SU-DHL-6 (cell line): ENCODE data around the gene FANCG.

Experiments
- H2AFZ ChIP-seq: fragments of 200-600 bp; sonication (generic); 2 replicates; pipeline ENCODE4 v1.6.1; 2014; ENCODE audit warnings: low read depth, mild to moderate bottlenecking, moderate library complexity, mixed read lengths, antibody characterized with exemption, low read length; ENCODE audit not compliant: severe bottlenecking
- H3F3A ChIP-seq: fragments of 200-600 bp; shearing (Covaris generic); 2 replicates; pipeline ENCODE4 v1.6.0; 2016; ENCODE audit warnings: antibody characterized with exemption, mild to moderate bottlenecking; ENCODE audit not compliant: insufficient read depth
- H3K27ac ChIP-seq: fragments of 200-600 bp; sonication (generic); 2 replicates; pipeline ENCODE4 v1.5.1; 2016; ENCODE audit warnings: low read depth, mild to moderate bottlenecking, low read length, moderate library complexity, mixed read lengths
- H3K27me3 ChIP-seq: fragments of 200-600 bp; sonication (generic), shearing (Covaris generic); 2 replicates; pipeline ENCODE4 v1.6.0; 2014; ENCODE audit warnings: mild to moderate bottlenecking, low read length
- H3K36me3 ChIP-seq: fragments of 200-600 bp; sonication (generic); 2 replicates; pipeline ENCODE4 v1.6.1; 2014; ENCODE audit warnings: mild to moderate bottlenecking, low read length, mixed read lengths
- H3K4me2 ChIP-seq: fragments of 300-600, 200-600 bp; shearing (Covaris generic), sonication (generic); 2 replicates; pipeline ENCODE4 v1.6.0; 2014; ENCODE audit warnings: low read length, low read depth, mild to moderate bottlenecking; ENCODE audit not compliant: poor library complexity, severe bottlenecking
- H3K4me3 ChIP-seq: fragments of 200-600 bp; sonication (generic); 2 replicates; pipeline ENCODE4 v1.5.1; 2014; ENCODE audit warnings: antibody characterized with exemption, low read length, mild to moderate bottlenecking, mixed read lengths; ENCODE audit not compliant: insufficient read depth, poor library complexity, severe bottlenecking
- H3K79me2 ChIP-seq: fragments of 200-600 bp; sonication (generic); 2 replicates; pipeline ENCODE4 v1.6.1; 2014; ENCODE audit warnings: mild to moderate bottlenecking, low read length, moderate library complexity; ENCODE audit not compliant: insufficient read depth
- H3K9ac ChIP-seq: fragments of 200-600 bp; sonication (generic); 2 replicates; pipeline ENCODE4 v1.7.0; 2014; ENCODE audit warnings: mild to moderate bottlenecking, low read length
- H3K9me2 ChIP-seq: fragments of 200-600 bp; sonication (generic); replicated peaks from 2 replicates; pipeline ENCODE4 v1.6.1; 2014; ENCODE audit warnings: low read length; ENCODE audit not compliant: insufficient read depth
- H3K9me3 ChIP-seq: fragments of 200-600 bp; sonication (generic); 2 replicates; pipeline ENCODE4 v1.6.1; 2014; ENCODE audit warnings: low read length, mixed read lengths; ENCODE audit not compliant: insufficient read depth
- H4K20me1 ChIP-seq: fragments of 200-600 bp; sonication (generic); 2 replicates; pipeline ENCODE4 v1.6.1; 2014; ENCODE audit warnings: low read depth, mild to moderate bottlenecking, antibody characterized with exemption, low read length, moderate library complexity, mixed read lengths
- EZH2phosphoT487 ChIP-seq: fragments of 200-600 bp; sonication (generic), shearing (Covaris generic); conservative IDR thresholded peaks from 2 replicates; pipeline ENCODE4 v1.6.1; 2018; ENCODE audit warnings: mild to moderate bottlenecking, antibody characterized with exemption, low read length, moderate library complexity, mixed read lengths
- TF ChIP-seq, protein P1 (sequence below): fragments of 200-600 bp; sonication (generic); IDR thresholded peaks from one replicate; pipeline ENCODE4 v1.5.1; 2017; ENCODE audit warnings: antibody characterized with exemption, mild to moderate bottlenecking, low read length, moderate library complexity; ENCODE audit not compliant: insufficient read depth, poor library complexity, severe bottlenecking

Gene FANCG

DNA sequence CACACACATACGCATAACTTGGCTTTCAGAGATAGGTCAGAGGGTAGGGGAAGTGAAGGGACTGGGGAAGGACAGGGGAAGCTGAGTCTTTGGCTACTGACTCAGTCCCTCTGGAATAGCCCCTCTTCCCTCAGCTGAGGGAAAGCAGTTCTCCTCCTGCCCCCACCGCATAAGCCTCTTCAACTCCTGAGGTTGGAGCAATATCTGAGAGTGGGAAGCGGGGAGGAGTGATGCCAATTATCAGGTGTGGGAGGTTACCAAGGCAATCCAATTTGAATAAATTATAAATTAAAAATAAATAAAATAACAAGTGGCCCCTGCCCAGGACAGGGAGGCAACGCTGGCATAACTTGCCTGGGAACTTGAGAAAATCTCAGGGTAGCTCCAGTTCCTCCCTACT lies 24.8 kb upstream of the FANCG start:
- H2AFZ ChIP-seq: no peak overlapping the region
- no peak for TF ChIP-seq EZH2phosphoT487
- TF ChIP-seq, protein P1, sequence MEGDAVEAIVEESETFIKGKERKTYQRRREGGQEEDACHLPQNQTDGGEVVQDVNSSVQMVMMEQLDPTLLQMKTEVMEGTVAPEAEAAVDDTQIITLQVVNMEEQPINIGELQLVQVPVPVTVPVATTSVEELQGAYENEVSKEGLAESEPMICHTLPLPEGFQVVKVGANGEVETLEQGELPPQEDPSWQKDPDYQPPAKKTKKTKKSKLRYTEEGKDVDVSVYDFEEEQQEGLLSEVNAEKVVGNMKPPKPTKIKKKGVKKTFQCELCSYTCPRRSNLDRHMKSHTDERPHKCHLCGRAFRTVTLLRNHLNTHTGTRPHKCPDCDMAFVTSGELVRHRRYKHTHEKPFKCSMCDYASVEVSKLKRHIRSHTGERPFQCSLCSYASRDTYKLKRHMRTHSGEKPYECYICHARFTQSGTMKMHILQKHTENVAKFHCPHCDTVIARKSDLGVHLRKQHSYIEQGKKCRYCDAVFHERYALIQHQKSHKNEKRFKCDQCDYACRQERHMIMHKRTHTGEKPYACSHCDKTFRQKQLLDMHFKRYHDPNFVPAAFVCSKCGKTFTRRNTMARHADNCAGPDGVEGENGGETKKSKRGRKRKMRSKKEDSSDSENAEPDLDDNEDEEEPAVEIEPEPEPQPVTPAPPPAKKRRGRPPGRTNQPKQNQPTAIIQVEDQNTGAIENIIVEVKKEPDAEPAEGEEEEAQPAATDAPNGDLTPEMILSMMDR: no peak
- no peaks in the 10 kb centered on the region for H3K9me2 ChIP-seq
- H3K9ac ChIP-seq: no peak overlapping the region
- H3K79me2 ChIP-seq: peaks cover 16% of the 10 kb centered on the region
- H3K4me3 ChIP-seq: no peak overlapping the region
- H3K27me3 ChIP-seq: no peaks in the 10 kb centered on the region
- H3K36me3 ChIP-seq: no peaks in the 10 kb centered on the region
- H3K9me3 ChIP-seq: no peaks in the 10 kb centered on the region
- no peak overlapping the region for H3K27ac ChIP-seq
- no peaks in the 10 kb centered on the region for H4K20me1 ChIP-seq
- no peaks in the 10 kb centered on the region for H3F3A ChIP-seq
- no peak overlapping the region for H3K4me2 ChIP-seq

DNA sequence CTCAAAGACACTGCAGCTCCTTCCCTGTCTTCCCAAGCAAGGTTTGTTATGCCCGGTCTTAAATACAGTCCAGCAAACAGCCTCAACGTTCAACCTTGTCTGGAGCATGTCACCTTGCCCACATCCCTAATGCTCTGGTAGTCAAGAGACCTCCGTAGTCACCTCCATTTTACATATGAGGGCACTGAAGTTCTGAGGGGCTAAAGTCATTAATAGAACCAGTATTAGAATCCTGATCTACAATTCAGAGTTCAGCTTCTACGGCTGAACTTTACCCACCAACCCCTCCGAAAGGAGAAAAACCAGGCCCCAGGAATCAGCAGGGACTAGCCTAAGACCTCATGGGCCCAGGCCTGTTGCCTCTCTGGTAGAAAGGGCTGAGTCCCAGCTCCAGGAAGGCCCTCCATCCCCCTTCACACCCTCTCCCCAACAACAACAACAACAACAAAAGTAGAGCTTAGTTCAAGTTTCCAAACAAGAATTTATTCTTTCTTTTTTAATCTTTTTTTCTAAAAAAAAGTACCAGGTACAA lies 24.0 kb upstream of the FANCG start:
- TF ChIP-seq, protein P1: no peak
- TF ChIP-seq EZH2phosphoT487: no peak
- Histone ChIP-seq H3K9me3 (no peaks in the 10 kb centered on the region), H2AFZ (peak overlapping the region; percentile 92), H3K9me2 (no peaks in the 10 kb centered on the region), H3K79me2 (peaks cover 16% of the 10 kb centered on the region), H3K4me2 (peak overlapping the region; percentile 85), H3K9ac (peak overlapping the region; percentile 85), H4K20me1 (no peaks in the 10 kb centered on the region), H3K36me3 (no peaks in the 10 kb centered on the region), H3K27me3 (no peaks in the 10 kb centered on the region), H3F3A (no peaks in the 10 kb centered on the region), H3K27ac (no peak overlapping the region), H3K4me3 (peak overlapping the region; percentile 91)

DNA sequence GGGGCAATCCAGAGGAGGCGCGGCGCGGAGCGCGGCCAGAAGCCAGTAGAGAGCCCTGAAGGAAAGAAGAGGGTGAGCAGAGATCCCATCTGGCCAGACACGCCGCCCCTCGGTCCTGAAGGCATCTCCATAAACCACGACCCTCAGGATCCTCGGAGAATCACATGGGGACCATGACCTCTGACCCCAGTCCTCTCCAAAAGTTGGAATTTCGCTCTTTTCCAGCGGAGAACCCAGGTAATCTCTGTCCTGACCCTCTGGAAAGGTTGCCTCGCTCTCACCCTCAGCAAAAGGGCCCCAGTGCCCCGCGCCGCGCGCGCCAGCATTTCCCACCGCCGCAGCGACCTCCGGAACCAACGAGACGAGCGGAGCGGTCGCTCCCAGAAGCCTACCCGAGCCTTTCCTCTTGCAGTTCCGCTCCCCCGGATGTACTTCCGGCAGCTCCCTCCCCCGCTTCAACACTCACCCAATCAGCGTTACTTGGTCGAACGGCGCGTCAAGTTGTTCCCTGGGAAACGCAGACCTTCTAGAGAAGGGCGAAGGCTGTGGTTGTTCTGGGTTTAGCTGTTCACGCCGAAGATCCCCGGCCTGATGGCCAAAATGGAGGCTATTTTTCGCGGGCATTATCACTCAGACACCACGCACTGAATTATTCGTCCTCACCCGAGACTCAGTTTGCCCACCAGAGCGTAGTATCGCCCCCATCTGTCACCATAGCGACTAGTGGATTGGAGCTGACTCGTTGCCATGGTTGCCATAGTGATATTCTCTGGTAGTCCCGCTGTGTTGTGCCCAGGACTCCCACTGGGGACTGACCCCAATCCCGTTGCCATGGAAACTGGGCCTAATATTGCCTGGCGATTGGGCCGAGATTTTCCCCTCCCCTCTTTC lies 23.3 kb upstream of the FANCG start, which contains the start of gene STOML2:
Gene STOML2, minus strand, starts transcription at position 363 of the 891 bp plus-strand sequence. Its CDS starts 37 bp downstream, at position 326.
- peak within 1 kb of the TSS; percentile 92 for H2AFZ ChIP-seq
- no peaks in the 10 kb centered on the region for H4K20me1 ChIP-seq
- H3K27ac ChIP-seq: peak within 1 kb of the TSS; percentile 37; the same call in 1 of the 2 replicates
- TF ChIP-seq, protein P1: no peak
- no peak for TF ChIP-seq EZH2phosphoT487
- no peaks in the 10 kb centered on the region for H3K36me3 ChIP-seq
- no peaks in the 10 kb centered on the region for H3K9me2 ChIP-seq
- H3K9me3 ChIP-seq: no peaks in the 10 kb centered on the region
- H3K79me2 ChIP-seq: peaks cover 16% of the 10 kb centered on the region
- H3F3A ChIP-seq: no peaks in the 10 kb centered on the region
- H3K4me2 ChIP-seq: peak within 1 kb of the TSS; percentile 85
- peak within 1 kb of the TSS; percentile 85 for H3K9ac ChIP-seq
- no peaks in the 10 kb centered on the region for H3K27me3 ChIP-seq
- peak within 1 kb of the TSS; percentile 91 for H3K4me3 ChIP-seq
